CD4-positive, alpha-beta T cell treated with Interleukin-10 for 1 hour (primary cell): ENCODE results near the gene CCN2.

ENCODE experiments used
- DNase-seq: peaks from one replicate; pipeline ENCODE4 v3.0.0-alpha.2; 2020

Gene CCN2

GRCh38 chr6:131950767-131951575, at the start of gene CCN2:
Gene CCN2 (minus strand): TSS chr6:131951372. CDS start chr6:131951172, 200 bp downstream.
- DNase-seq: no peak

- DNase-seq: no peak
Measured at GRCh38 chr6:132000296-132000695, 49.1 kb upstream of the CCN2 start.

GRCh38 chr6:131999545-132000146, 48.5 kb upstream of the CCN2 start:
- no peak for DNase-seq

GRCh38 chr6:131998255-131998982, 47.2 kb upstream of the CCN2 start:
- DNase-seq: no peak

- no peak for DNase-seq
Measured at GRCh38 chr6:131997429-131998153, 46.4 kb upstream of the CCN2 start.

GRCh38 chr6:131995917-131996316, 44.7 kb upstream of the CCN2 start:
- no peak for DNase-seq

- no peak for DNase-seq
Measured at GRCh38 chr6:131992557-131992956, 41.4 kb upstream of the CCN2 start.

GRCh38 chr6:131989036-131989435, 37.9 kb upstream of the CCN2 start:
- no peak for DNase-seq

- no peak for DNase-seq
Measured at GRCh38 chr6:131982740-131983259, 31.6 kb upstream of the CCN2 start.

- DNase-seq: no peak
Measured at GRCh38 chr6:131981624-131981978, 30.4 kb upstream of the CCN2 start.

GRCh38 chr6:131980791-131981623, 29.8 kb upstream of the CCN2 start:
- DNase-seq: no peak

- no peak for DNase-seq
Measured at GRCh38 chr6:131980338-131980790, 29.2 kb upstream of the CCN2 start.

GRCh38 chr6:131979515-131980337, 28.6 kb upstream of the CCN2 start:
- no peak for DNase-seq

GRCh38 chr6:131978522-131978921, 27.4 kb upstream of the CCN2 start:
- DNase-seq: no peak

GRCh38 chr6:131976545-131977061, 25.4 kb upstream of the CCN2 start:
- no peak for DNase-seq

GRCh38 chr6:131972741-131973140, 21.6 kb upstream of the CCN2 start:
- DNase-seq: no peak

- DNase-seq: no peak
Measured at GRCh38 chr6:131970076-131970859, 19.1 kb upstream of the CCN2 start.

- no peak for DNase-seq
Measured at GRCh38 chr6:131968656-131969055, 17.5 kb upstream of the CCN2 start.

GRCh38 chr6:131967948-131968347, 16.8 kb upstream of the CCN2 start:
- DNase-seq: no peak

GRCh38 chr6:131966443-131966842, 15.3 kb upstream of the CCN2 start:
- no peak for DNase-seq
